Measurements from ENCODE around the gene PHAX. TPM values are rescaled to one million over a fixed set of nuclear protein-coding genes. Genes with fewer than 3 reads are reported as not detected.

Gene PHAX
- total RNA-seq, 1 experiment from 2014 or later = 30.6 TPM

GRCh38 chr5:126619781-126620180 lies 19.0 kb downstream of the PHAX start:
- intact Hi-C loops (cut with micrococcal nuclease; ENCODE audit: unreplicated experiment) = no loop called here
- Histone ChIP-seq H3K79me2 (ENCODE audit: low read depth) (peaks cover 3% of the 10 kb centered on the region; the same call in 1 of the 2 replicates), H3K4me3 (no peak overlapping the region), H3K36me3 (ENCODE audit: low read depth) (peaks cover 11% of the 10 kb centered on the region; the same call in 1 of the 2 replicates), H2AFZ (no peak overlapping the region), H3K4me1 (replicated peaks; ENCODE audit: insufficient read depth) (peaks cover 14% of the 10 kb centered on the region), H3K4me2 (no peak overlapping the region), H3K27ac (no peak overlapping the region), H3F3A (ENCODE audit: insufficient read depth, low read depth) (peaks cover 16% of the 10 kb centered on the region; the same call in 1 of the 2 replicates), H4K20me1 (ENCODE audit: insufficient read depth) (0 out of 2 replicates have a peak, but pooled peaks cover 5% of the 10 kb centered on the region), H3K9me2 (ENCODE audit: insufficient read depth) (no peaks in the 10 kb centered on the region), H3K27me3 (ENCODE audit: insufficient read depth, low read depth) (no peaks in the 10 kb centered on the region), H3K9me3 (ENCODE audit: insufficient read depth, low read depth) (no peaks in the 10 kb centered on the region)
- TF ChIP-seq CTCF (conservative IDR thresholded peaks at IDR 0.05) (no peak), EZH2 (IDR thresholded peaks at IDR 0.05; ENCODE audit: low read depth) (no peak)
- ChIA-PET CTCF (no interaction called here), POLR2A (ENCODE audit: unreplicated experiment) (no interaction called here)
- DNase-seq = no peak
- BruUV-seq (replicated peaks) = no TSS peak

GRCh38 chr5:126624534-126624933 lies 23.8 kb downstream of the PHAX start:
- TF ChIP-seq CTCF (conservative IDR thresholded peaks at IDR 0.05) = no peak
- TF ChIP-seq EZH2 (IDR thresholded peaks at IDR 0.05; ENCODE audit: low read depth) = no peak
- peak in 1 of 2 experiments; percentile 61 for DNase-seq
- no peak overlapping the region for H2AFZ ChIP-seq
- intact Hi-C loops (cut with micrococcal nuclease; ENCODE audit: unreplicated experiment) = no loop called here
- no TSS peak for BruUV-seq (replicated peaks)
- peak overlapping the region; percentile 54; the same call in 1 of the 2 replicates for H3K4me2 ChIP-seq
- H3K36me3 ChIP-seq (ENCODE audit: low read depth) = peaks cover 14% of the 10 kb centered on the region; the same call in 1 of the 2 replicates
- no peaks in the 10 kb centered on the region for H3K79me2 ChIP-seq (ENCODE audit: low read depth)
- no peaks in the 10 kb centered on the region for H4K20me1 ChIP-seq (ENCODE audit: insufficient read depth)
- no peaks in the 10 kb centered on the region for H3K9me2 ChIP-seq (ENCODE audit: insufficient read depth)
- peaks cover 16% of the 10 kb centered on the region for H3K4me1 ChIP-seq (replicated peaks; ENCODE audit: insufficient read depth)
- H3F3A ChIP-seq (ENCODE audit: insufficient read depth, low read depth) = peaks cover 20% of the 10 kb centered on the region; the same call in 1 of the 2 replicates
- peak overlapping the region; percentile 76 for H3K27ac ChIP-seq
- peaks cover 5% of the 10 kb centered on the region; the same call in 1 of the 2 replicates for H3K9me3 ChIP-seq (ENCODE audit: insufficient read depth, low read depth)
- POLR2A ChIA-PET (ENCODE audit: unreplicated experiment) = no interaction called here
- no peaks in the 10 kb centered on the region for H3K27me3 ChIP-seq (ENCODE audit: insufficient read depth, low read depth)
- H3K4me3 ChIP-seq = no peak overlapping the region
- CTCF ChIA-PET = no interaction called here

GRCh38 chr5:126628102-126628501 lies 27.4 kb downstream of the PHAX start:
- Histone ChIP-seq H3K4me3 (no peak overlapping the region), H3K27ac (no peak overlapping the region), H3K9me2 (ENCODE audit: insufficient read depth) (no peaks in the 10 kb centered on the region), H3F3A (ENCODE audit: insufficient read depth, low read depth) (peaks cover 20% of the 10 kb centered on the region; the same call in 1 of the 2 replicates), H3K4me1 (replicated peaks; ENCODE audit: insufficient read depth) (peaks cover 16% of the 10 kb centered on the region), H3K79me2 (ENCODE audit: low read depth) (no peaks in the 10 kb centered on the region), H3K36me3 (ENCODE audit: low read depth) (0 out of 2 replicates have a peak, but pooled peaks cover 7% of the 10 kb centered on the region), H3K9me3 (ENCODE audit: insufficient read depth, low read depth) (peaks cover 5% of the 10 kb centered on the region; the same call in 1 of the 2 replicates), H3K4me2 (no peak overlapping the region), H4K20me1 (ENCODE audit: insufficient read depth) (no peaks in the 10 kb centered on the region), H2AFZ (no peak overlapping the region), H3K27me3 (ENCODE audit: insufficient read depth, low read depth) (no peaks in the 10 kb centered on the region)
- POLR2A ChIA-PET (ENCODE audit: unreplicated experiment) = no interaction called here
- TF ChIP-seq CTCF (conservative IDR thresholded peaks at IDR 0.05) = no peak
- TF ChIP-seq EZH2 (IDR thresholded peaks at IDR 0.05; ENCODE audit: low read depth) = no peak
- intact Hi-C loops (cut with micrococcal nuclease; ENCODE audit: unreplicated experiment) = no loop called here
- no TSS peak for BruUV-seq (replicated peaks)
- CTCF ChIA-PET = no interaction called here
- DNase-seq = no peak
